Measurements from ENCODE around the gene CARMIL1. TPM values are rescaled to one million over a fixed set of nuclear protein-coding genes. Genes with fewer than 3 reads are reported as not detected.

Gene CARMIL1
- total RNA-seq, 1 experiment from 2014 or later, result 23.6 TPM

DNA sequence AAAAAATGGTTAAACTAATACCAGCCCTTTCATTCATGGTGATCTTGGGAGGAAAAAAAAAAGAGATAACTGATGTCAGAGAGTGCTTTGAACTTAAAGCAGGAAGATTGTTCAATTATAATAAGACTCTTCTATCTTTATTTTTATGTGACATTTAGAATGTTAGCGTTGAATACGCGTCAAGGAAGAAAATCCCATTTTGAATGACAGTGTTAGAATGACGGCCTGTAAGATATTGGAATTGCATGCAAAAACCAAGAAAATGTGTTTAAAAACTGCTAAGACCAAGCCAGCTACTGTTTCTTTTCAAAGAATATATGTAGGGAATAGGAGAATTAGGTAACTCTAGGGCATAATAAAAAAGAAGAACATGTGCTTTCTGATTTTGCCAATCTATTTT lies 123.0 kb downstream of the CARMIL1 start:
- H2BK15ac ChIP-seq (ENCODE audit: low read depth, low read length), result no peak overlapping the region
- H3K4me2 ChIP-seq (ENCODE audit: insufficient read depth, insufficient read length, low read length), result no peak overlapping the region
- H4K8ac ChIP-seq (replicated peaks; ENCODE audit: insufficient read length, low read depth, low read length), result no peak overlapping the region
- no peaks in the 10 kb centered on the region for H4K20me1 ChIP-seq (ENCODE audit: control insufficient read depth, insufficient read depth, insufficient read length)
- H3K9me3 ChIP-seq (ENCODE audit: control insufficient read depth, low read depth, low read length), result no peaks in the 10 kb centered on the region
- no peak overlapping the region for H3K18ac ChIP-seq (ENCODE audit: insufficient read length, low read depth, low read length)
- TF ChIP-seq, protein P1, sequence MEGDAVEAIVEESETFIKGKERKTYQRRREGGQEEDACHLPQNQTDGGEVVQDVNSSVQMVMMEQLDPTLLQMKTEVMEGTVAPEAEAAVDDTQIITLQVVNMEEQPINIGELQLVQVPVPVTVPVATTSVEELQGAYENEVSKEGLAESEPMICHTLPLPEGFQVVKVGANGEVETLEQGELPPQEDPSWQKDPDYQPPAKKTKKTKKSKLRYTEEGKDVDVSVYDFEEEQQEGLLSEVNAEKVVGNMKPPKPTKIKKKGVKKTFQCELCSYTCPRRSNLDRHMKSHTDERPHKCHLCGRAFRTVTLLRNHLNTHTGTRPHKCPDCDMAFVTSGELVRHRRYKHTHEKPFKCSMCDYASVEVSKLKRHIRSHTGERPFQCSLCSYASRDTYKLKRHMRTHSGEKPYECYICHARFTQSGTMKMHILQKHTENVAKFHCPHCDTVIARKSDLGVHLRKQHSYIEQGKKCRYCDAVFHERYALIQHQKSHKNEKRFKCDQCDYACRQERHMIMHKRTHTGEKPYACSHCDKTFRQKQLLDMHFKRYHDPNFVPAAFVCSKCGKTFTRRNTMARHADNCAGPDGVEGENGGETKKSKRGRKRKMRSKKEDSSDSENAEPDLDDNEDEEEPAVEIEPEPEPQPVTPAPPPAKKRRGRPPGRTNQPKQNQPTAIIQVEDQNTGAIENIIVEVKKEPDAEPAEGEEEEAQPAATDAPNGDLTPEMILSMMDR (conservative IDR thresholded peaks at IDR 0.05), result no peak
- no peak overlapping the region for H3K27ac ChIP-seq (ENCODE audit: insufficient read length, low read depth, low read length)
- Mint-ChIP-seq H3K27ac (no peak overlapping the region), H3K4me1 (peaks cover 38 to 47% of the 10 kb centered on the region in 2 experiments), H3K27me3 (ENCODE audit: low read depth) (no peaks in the 10 kb centered on the region), H3K4me3 (no peak overlapping the region), H3K9me3 (no peaks in the 10 kb centered on the region), H3K36me3 (ENCODE audit: insufficient read depth in 1 of 3, low read depth in 3 of 3) (no peaks in the 10 kb centered on the region)
- H3T11ph ChIP-seq (ENCODE audit: low read length), result no peak overlapping the region
- no peak overlapping the region for H2AK5ac ChIP-seq (ENCODE audit: insufficient read length, low read length)
- H3K79me2 ChIP-seq (ENCODE audit: insufficient read depth, low read length), result peaks cover 2% of the 10 kb centered on the region; the same call in 1 of the 2 replicates
- H2BK120ac ChIP-seq (ENCODE audit: low read depth, low read length, poor library complexity, severe bottlenecking), result no peak overlapping the region
- H4K5ac ChIP-seq (ENCODE audit: insufficient read length, low read depth, low read length), result no peak overlapping the region
- H3K14ac ChIP-seq (ENCODE audit: insufficient read depth, low read length), result no peak overlapping the region
- H3K79me1 ChIP-seq (ENCODE audit: insufficient read depth, low read depth, low read length, poor library complexity, severe bottlenecking), result peaks cover 3% of the 10 kb centered on the region
- H3K4ac ChIP-seq (ENCODE audit: low read depth, low read length), result no peak overlapping the region
- no peak overlapping the region for H2BK5ac ChIP-seq (ENCODE audit: insufficient read length, low read length)
- DNase-seq, result no peak
- H2BK12ac ChIP-seq (ENCODE audit: insufficient read length, low read depth, low read length), result no peak overlapping the region
- H2BK20ac ChIP-seq (ENCODE audit: low read depth, low read length, poor library complexity, severe bottlenecking), result no peak overlapping the region
- WGBS (ENCODE audit: extremely low coverage, insufficient read length, low lambda C conversion rate), result no CpG with 5 or more reads among the region's 4 CpGs
- H3K56ac ChIP-seq (ENCODE audit: insufficient read length, low read depth, low read length), result no peak overlapping the region
- H3K4me1 ChIP-seq (ENCODE audit: insufficient read depth, low read length), result peaks cover 6% of the 10 kb centered on the region
- no peak overlapping the region for H3K9ac ChIP-seq (ENCODE audit: extremely low read depth, insufficient read length, low read length)
- no peak overlapping the region for H4K91ac ChIP-seq (ENCODE audit: insufficient read length, low read depth, low read length)
- no peaks in the 10 kb centered on the region for H3K23me2 ChIP-seq (ENCODE audit: insufficient read length, low read depth, low read length, poor library complexity, severe bottlenecking)
- H3K27me3 ChIP-seq (ENCODE audit: insufficient read depth, low read length), result no peaks in the 10 kb centered on the region
- no peak overlapping the region for H2AFZ ChIP-seq (ENCODE audit: low read length)
- no peak overlapping the region for H3K23ac ChIP-seq (ENCODE audit: insufficient read length, low read depth, low read length)

Data from H9 (cell line).